ENCODE data around the gene ATP2B2. TPM values are rescaled to one million over a fixed set of nuclear protein-coding genes. Genes with fewer than 3 reads are reported as not detected.
A peak's percentile ranks its signal among the peaks of the same experiment; 100 is the strongest.

ATP2B2 gene
- total RNA-seq, 1 experiment from 2014 or later = not detected

DNA sequence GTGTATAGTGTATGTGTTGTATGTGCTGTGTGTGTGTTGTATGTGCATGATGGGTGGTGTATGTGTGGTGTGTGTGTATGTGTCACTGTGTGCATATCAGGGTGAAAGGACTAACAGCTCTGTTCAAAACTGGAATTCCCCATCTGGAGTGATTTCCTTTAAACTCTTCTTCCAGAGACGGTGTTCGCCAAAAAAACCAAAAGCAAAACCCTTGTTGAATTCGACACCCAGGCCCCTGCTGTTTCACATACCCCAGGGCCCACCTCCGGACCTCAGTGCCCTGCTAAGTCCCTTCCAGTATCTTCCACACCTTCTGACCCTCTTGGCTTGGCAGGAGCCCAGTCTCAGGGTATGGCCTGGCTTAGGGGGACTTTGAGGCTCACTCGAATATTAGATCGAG is 139.6 kb downstream of the ATP2B2 start:
- DNase-seq (ENCODE audit: low read depth) = no peak

DNA sequence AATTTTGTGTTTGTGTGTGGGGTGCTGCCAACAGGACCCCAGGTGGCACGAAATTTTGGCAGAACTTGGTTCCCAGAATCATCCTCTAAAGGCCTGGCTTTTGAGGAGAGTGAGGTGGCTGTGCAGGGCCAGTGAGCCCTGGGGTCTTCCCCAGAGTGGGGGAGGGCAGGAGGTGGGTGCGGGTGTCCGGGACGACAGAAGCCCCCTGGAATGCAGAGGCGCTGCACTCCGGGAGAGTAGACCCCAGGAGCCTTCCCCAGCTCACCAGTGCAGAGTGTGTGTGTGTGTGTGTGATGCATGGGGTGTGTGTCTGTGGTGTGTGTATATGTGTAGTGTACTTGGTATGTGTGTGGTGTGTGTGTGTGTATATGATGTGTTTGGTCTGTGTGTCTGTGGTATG is 140.1 kb downstream of the ATP2B2 start:
- no peak for DNase-seq (ENCODE audit: low read depth)

DNA sequence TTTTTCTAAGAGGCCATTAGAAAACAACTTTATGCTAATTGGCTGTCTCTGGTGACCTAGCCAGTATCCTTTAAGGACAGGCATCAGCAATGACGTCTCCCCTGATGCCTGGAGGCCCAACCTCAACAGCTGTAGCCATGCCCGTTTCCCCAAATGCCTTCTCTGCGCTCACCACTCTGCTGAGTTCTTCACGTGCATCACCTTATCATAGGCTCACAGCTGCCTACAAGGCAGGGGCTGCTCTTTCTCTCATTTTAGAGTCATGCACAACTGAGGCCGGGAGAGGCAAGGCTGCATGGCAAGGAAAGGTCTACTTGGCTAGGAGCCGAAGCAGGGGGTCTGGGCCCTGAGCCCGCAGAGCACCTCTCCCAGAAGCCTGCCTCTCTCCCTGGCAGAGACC is 140.6 kb downstream of the ATP2B2 start:
- no peak for DNase-seq (ENCODE audit: low read depth)

DNA sequence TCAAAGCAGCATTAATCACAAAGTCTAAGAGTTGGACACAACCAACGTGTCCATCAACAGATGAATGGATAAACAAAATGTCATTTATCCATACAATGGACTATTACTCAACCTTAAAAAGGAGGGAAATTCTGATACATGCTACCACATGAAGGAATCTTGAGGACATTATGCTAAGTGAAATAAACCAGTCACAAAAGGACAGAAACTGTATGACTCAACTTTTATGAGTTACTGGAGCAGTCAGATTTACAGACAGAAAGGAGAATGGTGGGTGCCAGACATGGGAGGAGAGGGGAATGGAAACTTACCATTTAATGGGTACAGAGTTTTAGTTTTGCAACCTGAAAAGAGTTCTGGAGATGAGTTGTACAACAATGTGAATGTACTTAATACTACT is 141.5 kb downstream of the ATP2B2 start:
- DNase-seq (ENCODE audit: low read depth) = no peak

DNA sequence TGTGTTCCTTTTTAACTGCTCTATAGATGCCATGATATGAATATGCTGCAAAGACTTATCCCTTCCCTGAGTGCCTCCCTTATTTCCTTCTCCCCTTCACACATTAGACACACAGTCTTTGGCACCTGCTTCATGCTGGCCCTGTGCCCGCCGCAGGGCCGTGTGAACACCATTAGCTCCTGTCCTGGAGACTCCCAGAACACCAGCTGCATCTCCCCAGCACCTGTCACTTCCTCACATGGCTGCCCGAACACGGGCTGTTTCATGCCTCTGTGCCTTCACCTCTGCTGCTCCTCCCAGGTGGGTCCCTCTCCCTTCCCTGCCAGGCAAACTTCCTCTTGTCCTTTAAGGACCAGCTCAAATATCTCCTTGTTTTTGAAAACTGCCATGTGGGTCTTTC is 144.0 kb downstream of the ATP2B2 start:
- DNase-seq (ENCODE audit: low read depth) = no peak

DNA sequence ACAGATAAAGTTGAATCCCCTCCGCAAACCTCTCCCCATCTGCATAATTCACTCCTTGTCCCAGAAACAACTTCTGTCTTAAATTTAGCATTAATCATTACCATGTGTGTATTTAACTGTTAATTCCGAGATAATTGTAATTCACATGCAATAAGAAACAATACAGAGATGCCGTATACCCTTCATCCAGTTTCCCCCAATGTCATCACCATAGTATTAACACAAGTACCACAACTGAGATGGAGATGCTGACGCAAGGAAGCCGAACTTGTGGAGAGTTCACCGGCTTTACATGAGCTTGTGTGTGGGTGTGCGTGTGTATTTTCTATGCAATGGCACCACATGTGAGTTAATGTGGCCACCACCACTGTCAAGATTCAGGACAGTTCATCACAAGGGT is 144.9 kb downstream of the ATP2B2 start:
- no peak for DNase-seq (ENCODE audit: low read depth)

DNA sequence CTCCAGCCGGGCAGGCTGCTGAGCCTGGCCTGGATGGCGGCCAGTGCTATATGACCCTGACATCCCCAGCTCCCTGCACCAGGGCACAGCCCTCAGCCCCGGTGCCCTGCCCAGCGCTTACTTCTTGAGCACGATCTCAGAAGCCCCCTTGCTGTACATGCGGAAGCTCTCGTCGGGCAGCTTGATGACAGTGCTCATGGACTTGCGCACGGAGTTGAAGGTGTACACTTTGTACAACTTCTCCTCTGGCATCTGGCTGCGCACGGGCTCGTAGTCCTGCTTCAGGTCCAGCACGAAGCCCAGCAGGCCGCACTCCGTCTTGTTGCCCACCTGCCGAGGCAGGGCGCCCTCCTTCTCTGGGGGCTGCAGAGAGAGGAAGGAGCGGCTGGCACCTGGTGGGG is 145.6 kb downstream of the ATP2B2 start:
- DNase-seq (ENCODE audit: low read depth) = no peak

DNA sequence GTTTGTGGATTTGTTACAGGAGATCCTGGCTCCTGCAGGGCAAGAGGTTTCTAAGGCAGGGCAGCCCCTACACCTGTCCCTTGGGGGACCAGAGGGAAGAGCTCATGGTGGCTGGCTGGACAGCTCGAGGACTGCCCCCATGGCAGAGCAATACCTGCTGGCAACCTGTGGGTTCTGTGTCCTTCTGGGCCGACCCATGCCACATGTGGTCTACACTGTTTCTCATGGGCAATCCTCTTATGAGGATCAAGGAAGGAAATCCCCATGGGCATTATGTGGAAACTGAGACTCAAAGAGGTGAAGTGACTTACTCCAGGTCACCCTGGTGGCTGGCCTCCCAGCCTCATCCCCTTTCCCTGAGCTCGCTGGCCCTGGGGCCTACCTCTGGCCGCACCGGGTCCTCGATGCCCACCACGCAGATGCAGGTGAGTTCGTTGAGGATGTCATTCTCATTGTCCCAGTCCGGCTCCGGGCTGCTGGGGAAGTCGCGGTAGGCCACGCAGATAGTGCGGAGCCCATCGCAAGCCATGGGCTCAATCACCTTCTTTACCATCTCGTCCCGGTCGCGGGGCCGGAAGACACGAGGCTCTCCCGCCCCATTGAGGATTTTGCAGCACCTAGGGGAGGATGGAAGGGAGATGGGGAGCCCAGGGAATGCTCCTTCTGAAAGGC is 146.9 kb downstream of the ATP2B2 start:
- no peak for DNase-seq (ENCODE audit: low read depth)

DNA sequence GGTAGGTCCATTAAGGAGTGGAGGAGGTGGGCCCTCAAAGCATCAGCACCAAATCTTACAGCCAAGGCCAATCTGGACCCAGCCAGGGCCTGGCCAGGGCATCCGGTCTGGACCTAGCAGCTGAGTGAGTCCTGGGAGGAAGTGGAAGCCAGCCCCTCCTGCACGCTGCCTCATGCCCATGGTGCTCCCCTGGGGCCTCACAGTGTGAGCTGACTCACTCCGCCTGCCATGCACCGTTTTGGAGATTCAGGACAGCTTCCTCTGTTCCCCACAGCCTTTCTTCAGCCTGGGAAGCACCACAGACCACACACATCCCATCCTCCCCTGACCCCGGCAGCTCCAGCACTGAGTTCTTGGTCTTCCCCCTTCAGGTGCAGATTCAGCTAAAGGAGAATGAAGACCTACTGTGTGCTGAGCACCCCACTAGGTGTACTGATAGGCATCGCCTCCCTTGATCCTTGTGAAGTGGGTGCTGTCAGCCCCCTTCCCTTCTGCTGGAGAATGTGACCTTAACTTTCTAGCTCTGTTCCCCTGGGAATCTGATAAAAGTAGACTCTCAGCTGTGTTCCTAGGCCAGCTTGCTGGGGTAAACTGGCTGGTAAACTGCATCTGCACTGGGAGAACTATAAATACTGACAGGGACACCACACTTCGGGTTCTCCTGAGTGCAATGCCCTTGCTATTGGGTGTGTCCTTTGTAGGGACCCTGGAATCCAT is 147.6 kb downstream of the ATP2B2 start:
- DNase-seq (ENCODE audit: low read depth) = peak; percentile 99

DNA sequence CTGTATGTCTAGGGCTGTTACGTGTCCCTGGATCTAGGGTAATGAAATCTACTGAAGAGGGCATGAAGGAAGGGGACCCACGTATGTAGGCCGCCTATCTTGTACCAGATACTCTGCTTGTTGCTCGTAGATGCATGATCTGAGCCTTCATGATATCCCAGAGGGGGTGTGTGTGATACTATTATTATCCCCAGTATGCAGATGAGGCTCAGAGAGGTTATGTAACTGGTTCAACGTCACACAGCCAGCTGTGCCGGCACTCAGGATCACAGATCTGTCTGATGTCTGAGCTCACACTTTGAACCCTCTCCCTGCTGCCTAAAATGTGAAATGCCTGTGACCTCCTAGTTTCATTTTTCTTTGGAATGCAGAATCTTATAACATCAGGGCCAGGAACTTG is 148.3 kb downstream of the ATP2B2 start:
- DNase-seq (ENCODE audit: low read depth) = no peak

DNA sequence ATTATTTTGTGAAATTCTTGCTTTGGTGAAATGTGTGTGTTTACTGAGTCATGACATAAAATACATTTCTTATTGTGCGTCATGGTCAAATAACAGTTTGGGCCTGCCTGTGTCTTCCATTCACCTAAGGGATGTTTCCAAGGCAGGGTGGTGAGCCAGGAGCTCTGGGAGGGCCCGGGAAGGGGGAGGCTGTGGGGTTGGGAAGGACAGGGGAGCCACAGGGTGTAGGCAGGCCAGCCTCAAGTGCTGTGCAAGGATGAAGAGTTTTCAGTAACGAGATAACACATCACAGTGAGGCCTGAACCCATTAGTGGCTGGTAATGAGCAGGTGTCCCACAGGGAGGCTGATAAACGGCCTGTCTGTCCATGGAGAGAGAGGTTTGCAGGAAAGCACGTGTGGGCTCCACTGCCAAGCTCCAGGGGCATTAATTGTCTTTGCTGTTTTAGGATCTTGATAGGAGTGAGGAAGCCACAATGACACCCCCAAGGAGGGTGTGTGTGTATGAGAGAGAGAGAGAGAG is 148.9 kb downstream of the ATP2B2 start:
- DNase-seq (ENCODE audit: low read depth) = no peak

DNA sequence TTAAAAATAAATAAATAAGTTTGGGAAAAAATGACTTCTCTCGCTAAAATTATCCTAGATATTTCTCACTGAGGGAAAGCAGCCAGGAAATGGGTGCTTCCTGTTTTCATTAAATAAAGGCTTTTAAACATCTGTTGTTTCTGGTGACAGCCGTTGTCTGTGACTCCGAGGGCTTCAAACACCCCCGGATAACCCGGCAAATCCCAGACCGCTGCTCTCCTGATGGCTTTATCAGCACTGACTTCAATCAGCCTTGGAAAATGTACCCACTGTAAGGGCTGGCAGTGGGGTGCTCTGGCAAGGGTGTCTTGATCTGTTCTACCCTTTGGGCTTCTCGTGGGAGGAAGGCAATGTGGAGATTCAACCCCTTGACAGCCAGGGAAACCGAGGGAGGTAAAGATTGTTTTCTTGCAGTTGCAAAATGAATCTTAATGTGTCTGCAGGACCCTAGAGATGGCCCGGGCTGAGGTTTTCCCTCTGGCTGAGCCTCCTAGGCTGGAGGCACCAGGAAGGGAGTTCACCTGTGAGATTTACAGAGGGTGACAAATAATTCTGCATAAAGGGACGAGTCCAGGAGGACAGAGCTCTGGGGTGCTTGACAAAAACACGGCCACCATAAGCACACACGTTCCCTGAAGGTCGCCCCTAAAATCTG is 150.9 kb downstream of the ATP2B2 start:
- DNase-seq (ENCODE audit: low read depth) = peak; percentile 76

DNA sequence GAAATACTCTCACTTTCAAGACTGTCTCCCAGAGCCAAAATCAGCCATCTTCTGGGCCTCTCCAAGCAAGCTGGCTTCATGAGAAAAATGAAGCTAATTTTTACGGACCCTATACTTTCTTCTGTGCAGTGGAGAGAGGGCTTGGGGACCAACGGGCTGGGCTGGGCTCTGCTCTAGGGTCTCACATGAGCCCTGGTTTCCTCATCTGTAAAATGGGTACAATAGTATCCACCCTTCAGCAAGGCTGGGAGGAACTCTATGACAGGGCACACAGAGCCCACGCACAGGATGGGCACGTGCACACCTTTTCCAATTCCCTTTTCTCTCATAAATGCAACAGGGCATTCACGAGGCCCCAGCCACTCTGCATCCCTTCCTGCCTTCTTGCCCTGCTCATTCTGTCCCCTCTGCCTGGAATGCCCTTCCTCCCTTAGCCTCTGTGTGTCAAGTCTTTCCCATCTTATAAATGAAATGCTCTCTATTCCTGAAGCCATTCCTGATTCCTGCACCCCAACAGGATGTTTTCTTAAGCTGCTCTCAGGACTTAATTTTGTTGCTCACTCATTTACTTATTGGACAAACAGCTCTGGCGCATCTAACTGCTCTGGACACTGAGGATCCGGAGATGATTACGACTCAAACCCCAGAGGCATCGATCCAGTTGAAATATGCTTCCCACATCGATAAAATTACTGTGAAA is 151.6 kb downstream of the ATP2B2 start:
- DNase-seq (ENCODE audit: low read depth) = peak; percentile 51

DNA sequence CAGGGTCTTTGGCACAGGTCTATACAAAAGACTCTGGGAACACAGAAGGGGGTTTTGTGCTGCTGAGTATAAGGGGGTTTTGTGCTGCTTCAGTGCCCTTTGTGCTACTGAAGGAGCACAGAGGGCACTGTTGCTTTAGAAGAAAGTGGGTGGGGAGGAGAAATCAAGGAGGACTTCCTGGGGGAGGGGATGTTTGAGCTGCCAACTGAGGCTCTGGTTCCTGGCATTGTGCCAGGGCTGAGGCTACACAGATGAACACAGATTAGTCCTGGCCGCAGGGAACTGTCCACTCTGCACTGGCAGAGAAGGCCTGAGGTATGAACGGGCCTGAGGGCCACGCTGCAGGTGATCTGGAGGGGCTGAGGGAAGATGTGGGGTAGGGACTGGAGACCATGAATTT is 152.2 kb downstream of the ATP2B2 start:
- DNase-seq (ENCODE audit: low read depth) = no peak

DNA sequence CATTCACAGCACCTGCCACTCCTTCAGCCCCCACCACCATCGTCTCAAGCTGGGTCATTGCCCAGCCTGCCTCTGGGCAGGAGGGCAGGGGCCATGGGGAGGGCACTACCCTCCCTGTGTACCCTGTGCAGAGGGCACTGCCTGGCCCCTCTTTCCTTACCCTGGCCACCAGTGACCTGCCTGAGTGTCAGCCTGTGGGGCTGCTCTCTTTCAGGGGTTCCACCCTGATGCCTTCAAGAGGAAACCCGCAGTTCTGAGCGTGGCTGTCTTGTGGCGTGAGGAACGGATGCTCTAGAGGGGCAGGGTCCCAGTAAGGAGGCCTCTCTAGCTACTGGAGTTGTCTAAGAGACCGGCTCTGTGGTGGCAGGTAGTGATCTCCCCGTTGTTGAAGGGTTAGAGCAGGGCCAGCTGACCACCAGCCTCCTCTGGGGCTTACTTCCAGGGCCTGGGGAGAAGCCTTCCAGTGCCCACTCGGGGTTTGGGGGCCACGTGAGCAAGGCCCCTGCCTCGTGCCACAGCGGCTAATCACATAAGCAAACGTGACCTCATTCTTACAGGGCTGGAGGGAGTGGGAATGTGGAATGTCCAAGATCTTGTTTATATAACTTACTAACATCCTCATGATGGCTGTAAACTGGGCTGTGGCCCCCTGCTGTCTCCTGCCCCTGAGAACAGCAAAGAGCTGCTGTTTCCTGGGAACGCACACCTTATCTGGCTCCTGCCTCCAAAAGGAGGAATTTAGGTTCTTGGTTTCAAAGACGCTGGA is 153.1 kb downstream of the ATP2B2 start:
- peak; percentile 85 for DNase-seq (ENCODE audit: low read depth)

DNA sequence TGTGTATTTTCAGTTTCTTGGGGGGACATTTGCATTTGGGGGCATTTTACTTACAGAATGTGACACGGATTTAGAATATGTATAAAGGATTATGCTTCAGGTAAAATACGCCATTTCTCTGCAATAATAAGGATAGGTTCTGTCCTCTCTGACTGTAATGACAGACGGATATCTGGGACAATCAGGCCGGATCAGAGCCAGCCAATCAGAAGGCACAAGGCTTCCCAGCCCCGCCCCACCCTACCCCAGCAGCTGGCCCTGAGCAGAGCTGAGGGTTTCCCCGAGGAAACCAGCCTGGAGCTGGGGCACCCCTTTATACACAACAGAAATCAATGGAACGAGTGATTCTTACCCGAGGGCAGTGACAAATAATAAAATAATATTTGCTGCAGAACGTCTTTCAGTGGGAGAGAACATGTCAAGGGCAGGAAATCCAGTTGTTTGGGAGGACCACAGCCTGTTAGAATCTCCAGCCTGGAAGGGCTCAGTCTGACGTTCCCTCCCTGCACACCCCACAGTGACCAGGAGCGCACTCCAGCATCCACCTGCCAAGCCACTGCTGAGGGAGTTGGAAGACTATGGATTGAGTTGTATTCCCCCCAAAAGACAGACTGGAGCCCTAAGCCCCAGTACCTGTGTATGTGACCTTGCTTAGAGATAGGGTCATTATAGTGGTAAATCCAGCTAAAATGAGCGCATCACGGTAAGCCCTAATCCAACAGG is 154.2 kb downstream of the ATP2B2 start:
- DNase-seq (ENCODE audit: low read depth) = no peak

DNA sequence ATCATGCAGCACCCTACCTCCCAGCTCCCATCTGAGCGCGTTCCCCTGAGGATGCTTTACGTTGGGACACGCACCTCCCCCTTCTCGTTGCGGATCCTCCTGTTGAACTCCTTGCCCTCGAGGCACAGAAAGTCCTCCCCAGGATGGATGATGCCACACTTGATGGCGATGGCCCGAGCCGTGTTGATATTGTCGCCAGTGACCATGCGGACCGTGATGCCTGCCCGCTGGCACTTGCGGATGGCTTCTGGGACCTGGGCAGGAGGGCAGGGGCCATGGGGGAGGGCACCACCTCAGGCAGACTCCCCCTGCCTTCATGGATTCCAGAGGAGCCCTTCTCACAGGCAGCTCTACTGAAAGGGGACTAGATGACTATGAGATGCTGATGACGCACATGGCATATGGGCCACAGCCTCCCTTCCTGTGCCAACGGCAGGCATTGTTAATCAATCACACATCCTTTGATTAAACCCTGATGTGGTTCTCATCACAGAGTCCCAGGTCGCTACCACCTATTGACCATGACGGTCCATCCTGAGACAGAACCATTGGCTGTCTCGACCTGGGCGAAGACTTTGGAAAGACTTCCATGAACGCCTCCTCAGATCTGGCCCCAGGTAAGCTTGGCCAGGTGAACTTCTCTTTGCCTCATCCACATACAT is 154.9 kb downstream of the ATP2B2 start:
- no peak for DNase-seq (ENCODE audit: low read depth)

DNA sequence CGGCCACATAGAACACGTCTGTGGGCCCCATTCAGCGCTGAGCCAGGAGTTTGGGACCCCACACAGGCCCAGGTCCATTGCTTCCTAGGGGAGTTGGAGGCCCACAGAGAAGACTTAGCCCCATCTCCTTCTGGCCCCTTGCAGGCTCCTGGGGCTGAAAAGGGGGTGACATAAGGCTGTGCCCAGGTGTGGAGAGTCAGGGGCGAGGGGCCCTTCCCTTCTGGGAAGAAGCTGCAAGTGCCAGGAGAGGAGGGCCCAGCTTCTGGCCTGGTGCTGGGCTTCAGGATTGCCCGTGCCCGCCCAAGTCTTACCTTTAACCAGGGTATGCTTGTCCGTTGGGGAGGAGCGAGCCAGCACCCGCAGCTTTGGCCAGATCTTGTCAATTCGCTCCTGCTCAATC is 155.6 kb downstream of the ATP2B2 start:
- no peak for DNase-seq (ENCODE audit: low read depth)

DNA sequence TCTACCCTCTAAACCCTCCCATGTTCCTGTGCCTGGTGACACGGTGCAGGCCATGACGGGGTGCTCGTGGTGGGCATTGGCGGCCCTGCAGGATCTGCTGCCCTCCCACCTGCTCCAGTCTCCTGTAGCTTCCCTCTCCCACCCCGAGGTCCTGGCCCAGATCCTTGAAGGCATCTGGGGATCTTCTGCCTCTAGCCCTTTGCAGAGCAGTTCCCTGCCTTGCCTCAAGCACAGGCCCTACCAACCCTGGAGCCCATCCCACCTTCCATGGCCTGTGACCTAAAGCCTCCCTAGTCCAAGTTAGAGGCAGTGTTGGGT is 157.0 kb downstream of the ATP2B2 start:
- no peak for DNase-seq (ENCODE audit: low read depth)

Data from LHCN-M2 (cell line).